Measurements from ENCODE around the gene DIP2C.
"Not testable (repeated sequence)": the region's sequence is repeated elsewhere in the genome, so short reads cannot be mapped to it uniquely, and the experiment has no call there.

DIP2C gene

GRCh38 chr10:533611-534010, 155.9 kb downstream of the DIP2C start:
- Histone ChIP-seq H3K4me3 (ENCODE audit: low read depth, low read length) (no peak overlapping the region), H3K9ac (ENCODE audit: low read length) (no peak overlapping the region), H2BK5ac (ENCODE audit: low read depth, low read length, poor library complexity) (no peak overlapping the region), H3K4me2 (ENCODE audit: low read length) (no peak overlapping the region), H3K27ac (ENCODE audit: low read depth, low read length) (no peak overlapping the region), H3K79me2 (ENCODE audit: control insufficient read depth, insufficient read depth, low read length, poor library complexity) (no peaks in the 10 kb centered on the region), H4K91ac (ENCODE audit: low read depth, low read length) (no peak overlapping the region), H3K27me3 (ENCODE audit: insufficient read depth, low read length) (no peaks in the 10 kb centered on the region), H3K23ac (ENCODE audit: low read length) (no peak overlapping the region), H2AK5ac (ENCODE audit: low read length) (no peak overlapping the region), H3K4ac (ENCODE audit: low read depth, low read length) (no peak overlapping the region), H2AFZ (ENCODE audit: insufficient read depth, low read length, poor library complexity) (no peak overlapping the region), H3K79me1 (ENCODE audit: low read length) (no peaks in the 10 kb centered on the region), H2BK120ac (ENCODE audit: insufficient read depth, low read length, poor library complexity) (no peak overlapping the region), H4K8ac (ENCODE audit: low read depth, low read length) (no peak overlapping the region), H2BK12ac (ENCODE audit: low read length) (no peak overlapping the region), H3K36me3 (ENCODE audit: control insufficient read depth in 1 of 2, insufficient read depth in 2 of 2, low read length in 2 of 2) (no peaks in the 10 kb centered on the region), H3K4me1 (ENCODE audit: control insufficient read depth in 1 of 2, insufficient read depth in 2 of 2, low read length in 2 of 2) (peaks cover 0 to 3% of the 10 kb centered on the region in 2 experiments), H4K12ac (ENCODE audit: low read depth, low read length) (no peak overlapping the region), H3K14ac (ENCODE audit: low read length) (no peak overlapping the region), H3K18ac (ENCODE audit: low read length) (no peak overlapping the region), H3K9me3 (ENCODE audit: insufficient read depth, low read depth, low read length) (no peaks in the 10 kb centered on the region)
- no peak for DNase-seq
- no CpG with 5 or more reads among the region's 7 CpGs for whole genome bisulfite sequencing (ENCODE audit: extremely low coverage, insufficient coverage, insufficient read length)

- Histone ChIP-seq H2AK5ac (ENCODE audit: low read length) (no peak overlapping the region), H3K79me1 (ENCODE audit: low read length) (no peaks in the 10 kb centered on the region), H2BK120ac (ENCODE audit: insufficient read depth, low read length, poor library complexity) (no peak overlapping the region), H3K27ac (ENCODE audit: low read depth, low read length) (no peak overlapping the region), H3K23ac (ENCODE audit: low read length) (no peak overlapping the region), H3K4me1 (ENCODE audit: control insufficient read depth in 1 of 2, insufficient read depth in 2 of 2, low read length in 2 of 2) (peaks cover 0 to 3% of the 10 kb centered on the region in 2 experiments), H3K18ac (ENCODE audit: low read length) (no peak overlapping the region), H3K4ac (ENCODE audit: low read depth, low read length) (no peak overlapping the region), H2BK12ac (ENCODE audit: low read length) (no peak overlapping the region), H3K4me2 (ENCODE audit: low read length) (no peak overlapping the region), H3K79me2 (ENCODE audit: control insufficient read depth, insufficient read depth, low read length, poor library complexity) (no peaks in the 10 kb centered on the region), H4K12ac (ENCODE audit: low read depth, low read length) (no peak overlapping the region), H3K27me3 (ENCODE audit: insufficient read depth, low read length) (no peaks in the 10 kb centered on the region), H4K8ac (ENCODE audit: low read depth, low read length) (no peak overlapping the region), H2BK5ac (ENCODE audit: low read depth, low read length, poor library complexity) (no peak overlapping the region), H3K4me3 (ENCODE audit: low read depth, low read length) (no peak overlapping the region), H3K36me3 (ENCODE audit: control insufficient read depth in 1 of 2, insufficient read depth in 2 of 2, low read length in 2 of 2) (no peaks in the 10 kb centered on the region), H3K9me3 (ENCODE audit: insufficient read depth, low read depth, low read length) (no peaks in the 10 kb centered on the region), H2AFZ (ENCODE audit: insufficient read depth, low read length, poor library complexity) (no peak overlapping the region), H4K91ac (ENCODE audit: low read depth, low read length) (no peak overlapping the region), H3K9ac (ENCODE audit: low read length) (no peak overlapping the region), H3K14ac (ENCODE audit: low read length) (no peak overlapping the region)
- no CpG with 5 or more reads among the region's 7 CpGs for WGBS (ENCODE audit: extremely low coverage, insufficient coverage, insufficient read length)
- peak in 1 of 2 donors; percentile 31 for DNase-seq
Observed at GRCh38 chr10:533186-533585, 156.3 kb downstream of the DIP2C start.

DNA sequence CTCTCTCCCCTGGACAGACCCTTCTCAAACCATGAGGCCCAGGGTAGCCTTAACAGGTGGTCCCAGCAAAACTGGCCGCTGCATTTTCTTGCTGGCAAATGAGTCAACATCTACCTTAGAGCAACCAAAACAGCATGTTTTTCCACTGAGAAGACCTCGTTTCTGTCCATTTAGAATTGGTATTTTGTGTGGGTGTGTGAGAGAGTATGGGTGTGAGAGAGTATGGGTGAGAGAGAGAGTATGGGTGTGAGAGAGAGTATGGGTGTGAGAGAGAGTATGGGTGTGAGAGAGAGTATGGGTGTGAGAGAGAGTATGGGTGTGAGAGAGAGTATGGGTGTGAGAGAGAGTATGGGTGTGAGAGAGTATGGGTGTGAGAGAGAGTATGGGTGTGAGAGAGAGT, 157.1 kb downstream of the DIP2C start:
- DNase-seq; H3K27ac ChIP-seq (ENCODE audit: low read depth, low read length); H3K4me3 ChIP-seq (ENCODE audit: low read depth, low read length); H3K4me1 ChIP-seq (ENCODE audit: control insufficient read depth in 1 of 2, insufficient read depth in 2 of 2, low read length in 2 of 2); H3K9ac ChIP-seq (ENCODE audit: low read length); H3K9me3 ChIP-seq (ENCODE audit: insufficient read depth, low read depth, low read length); H2BK12ac ChIP-seq (ENCODE audit: low read length); H4K12ac ChIP-seq (ENCODE audit: low read depth, low read length); H3K23ac ChIP-seq (ENCODE audit: low read length); H2BK5ac ChIP-seq (ENCODE audit: low read depth, low read length, poor library complexity); H2AK5ac ChIP-seq (ENCODE audit: low read length); H3K36me3 ChIP-seq (ENCODE audit: control insufficient read depth in 1 of 2, insufficient read depth in 2 of 2, low read length in 2 of 2); H3K79me2 ChIP-seq (ENCODE audit: control insufficient read depth, insufficient read depth, low read length, poor library complexity); H3K4ac ChIP-seq (ENCODE audit: low read depth, low read length); H3K79me1 ChIP-seq (ENCODE audit: low read length); H3K18ac ChIP-seq (ENCODE audit: low read length); H4K8ac ChIP-seq (ENCODE audit: low read depth, low read length); H3K4me2 ChIP-seq (ENCODE audit: low read length); H2BK120ac ChIP-seq (ENCODE audit: insufficient read depth, low read length, poor library complexity); H3K27me3 ChIP-seq (ENCODE audit: insufficient read depth, low read length); H2AFZ ChIP-seq (ENCODE audit: insufficient read depth, low read length, poor library complexity); H4K91ac ChIP-seq (ENCODE audit: low read depth, low read length); H3K14ac ChIP-seq (ENCODE audit: low read length): not testable (repeated sequence)
- no CpG with 5 or more reads among the region's 2 CpGs for WGBS (ENCODE audit: extremely low coverage, insufficient coverage, insufficient read length)

DNA sequence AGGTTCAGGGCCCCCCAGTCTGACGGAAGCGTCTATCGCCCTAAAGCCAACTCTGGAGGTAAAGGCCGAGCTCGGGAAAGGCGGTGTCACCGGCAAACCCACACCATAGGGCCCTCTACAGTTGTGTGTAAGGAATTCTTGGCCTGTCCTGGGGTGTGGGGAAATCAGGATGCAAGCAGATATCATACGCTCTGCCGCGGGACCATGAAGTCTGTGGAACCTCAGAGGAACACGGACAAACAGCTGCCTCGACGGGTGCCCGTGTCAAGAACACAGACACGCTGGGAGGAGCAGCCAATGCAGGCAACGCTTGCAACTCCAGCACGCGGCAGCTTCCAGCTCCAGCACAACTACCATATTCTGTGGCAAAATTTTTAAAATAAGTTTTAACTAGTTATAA, 157.9 kb downstream of the DIP2C start:
- Histone ChIP-seq H3K9me3 (ENCODE audit: insufficient read depth, low read depth, low read length) (no peaks in the 10 kb centered on the region), H2AFZ (ENCODE audit: insufficient read depth, low read length, poor library complexity) (no peak overlapping the region), H4K12ac (ENCODE audit: low read depth, low read length) (no peak overlapping the region), H3K4me3 (ENCODE audit: low read depth, low read length) (no peak overlapping the region), H3K4ac (ENCODE audit: low read depth, low read length) (no peak overlapping the region), H3K79me1 (ENCODE audit: low read length) (no peaks in the 10 kb centered on the region), H3K18ac (ENCODE audit: low read length) (no peak overlapping the region), H2BK5ac (ENCODE audit: low read depth, low read length, poor library complexity) (no peak overlapping the region), H2BK12ac (ENCODE audit: low read length) (no peak overlapping the region), H3K36me3 (ENCODE audit: control insufficient read depth in 1 of 2, insufficient read depth in 2 of 2, low read length in 2 of 2) (no peaks in the 10 kb centered on the region), H3K79me2 (ENCODE audit: control insufficient read depth, insufficient read depth, low read length, poor library complexity) (no peaks in the 10 kb centered on the region), H3K23ac (ENCODE audit: low read length) (no peak overlapping the region), H3K14ac (ENCODE audit: low read length) (no peak overlapping the region), H3K27ac (ENCODE audit: low read depth, low read length) (no peak overlapping the region), H2BK120ac (ENCODE audit: insufficient read depth, low read length, poor library complexity) (no peak overlapping the region), H4K91ac (ENCODE audit: low read depth, low read length) (no peak overlapping the region), H3K4me2 (ENCODE audit: low read length) (no peak overlapping the region), H3K4me1 (ENCODE audit: control insufficient read depth in 1 of 2, insufficient read depth in 2 of 2, low read length in 2 of 2) (peaks cover 0 to 3% of the 10 kb centered on the region in 2 experiments), H4K8ac (ENCODE audit: low read depth, low read length) (no peak overlapping the region), H3K9ac (ENCODE audit: low read length) (no peak overlapping the region), H2AK5ac (ENCODE audit: low read length) (no peak overlapping the region), H3K27me3 (ENCODE audit: insufficient read depth, low read length) (no peaks in the 10 kb centered on the region)
- WGBS (ENCODE audit: extremely low coverage, insufficient coverage, insufficient read length) = no CpG with 5 or more reads among the region's 18 CpGs
- DNase-seq = no peak

Measured in trophoblast cell (in vitro differentiated cells and primary cell).